ENCODE results near the gene SCYGR7.
"Not testable (repeated sequence)": the region's sequence is repeated elsewhere in the genome, so short reads cannot be mapped to it uniquely, and the experiment has no call there.

The SCYGR7 gene

DNA sequence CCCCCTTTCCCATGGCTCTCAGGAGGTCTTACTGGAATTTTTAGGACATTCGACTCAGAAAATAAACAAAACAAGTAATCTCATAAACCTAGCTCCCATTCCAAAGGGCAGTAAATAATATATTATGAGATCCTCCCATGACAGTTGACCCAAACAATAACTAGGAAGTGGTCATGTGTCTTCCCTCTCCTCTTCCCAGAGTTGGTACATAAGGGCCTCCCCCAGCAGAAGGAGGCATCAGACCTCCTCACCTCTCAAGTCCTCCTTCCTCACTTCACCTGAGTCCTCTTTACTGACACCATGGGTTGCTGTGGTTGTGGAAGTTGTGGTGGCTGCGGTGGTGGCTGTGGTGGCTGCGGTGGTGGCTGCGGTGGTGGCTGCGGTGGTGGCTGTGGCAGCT is at the start of gene SCYGR7:
SCYGR7 (plus strand) TSS at position 301 of the 400 bp plus-strand sequence; CDS start at position 301, 0 bp downstream.
- DNase-seq (ENCODE audit: low read depth), result no peak

GRCh38 chr2:227684258-227684657 is 43.9 kb upstream of the SCYGR7 start:
- no peak for DNase-seq (ENCODE audit: low read depth)

DNA sequence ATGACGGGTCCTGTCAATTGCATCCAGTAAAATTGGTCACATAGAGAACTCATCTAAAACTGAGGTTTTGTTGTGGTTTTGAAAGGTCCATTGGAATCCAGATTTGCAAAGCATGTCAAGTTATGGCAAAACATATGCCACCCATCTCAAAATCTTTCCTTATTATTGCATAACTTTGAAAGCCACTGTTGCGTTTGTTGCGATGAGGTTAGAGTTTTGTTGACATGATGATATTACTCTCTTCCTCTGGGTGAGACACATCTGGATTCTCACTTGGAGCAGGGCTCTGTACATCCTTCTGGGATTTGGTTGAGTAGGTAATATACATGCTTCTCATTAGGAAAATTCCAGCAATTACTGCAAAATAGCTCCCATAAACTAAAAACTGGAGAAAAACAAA is 40.9 kb upstream of the SCYGR7 start:
- no peak for DNase-seq (ENCODE audit: low read depth)

DNA sequence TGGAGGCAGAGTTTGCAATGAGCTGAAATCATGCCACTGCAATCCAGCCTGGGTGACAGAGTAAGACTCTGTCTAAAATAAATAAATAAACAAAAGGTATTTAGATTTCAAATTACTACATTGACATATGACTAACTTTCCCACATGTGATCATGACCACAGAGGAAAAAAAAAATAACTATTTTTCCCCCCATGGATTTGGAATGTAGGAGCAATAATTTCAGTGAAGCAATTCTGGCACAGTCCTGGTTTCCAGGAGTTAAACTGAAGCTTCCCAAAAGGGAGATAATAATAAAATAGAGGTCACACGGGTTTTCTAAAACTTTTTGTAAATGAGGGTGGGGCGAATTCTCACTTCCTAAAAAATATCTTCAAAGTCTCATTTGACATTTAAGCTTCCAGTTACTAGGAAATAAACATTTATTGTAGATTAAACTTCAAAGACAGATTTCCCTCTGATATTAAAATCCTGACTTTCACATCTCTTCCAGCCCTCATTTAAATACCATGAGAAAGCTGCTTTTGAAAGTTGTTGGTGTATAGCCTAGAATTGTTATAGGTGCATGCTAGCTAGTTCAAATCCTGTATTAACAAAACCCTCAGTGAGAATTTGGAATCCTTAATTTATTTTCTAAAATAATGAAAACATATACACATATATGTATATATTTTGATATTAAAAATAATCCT is 31.0 kb upstream of the SCYGR7 start:
- DNase-seq (ENCODE audit: low read depth), result no peak

GRCh38 chr2:227701556-227701955 is 26.6 kb upstream of the SCYGR7 start:
- no peak for DNase-seq (ENCODE audit: low read depth)

DNA sequence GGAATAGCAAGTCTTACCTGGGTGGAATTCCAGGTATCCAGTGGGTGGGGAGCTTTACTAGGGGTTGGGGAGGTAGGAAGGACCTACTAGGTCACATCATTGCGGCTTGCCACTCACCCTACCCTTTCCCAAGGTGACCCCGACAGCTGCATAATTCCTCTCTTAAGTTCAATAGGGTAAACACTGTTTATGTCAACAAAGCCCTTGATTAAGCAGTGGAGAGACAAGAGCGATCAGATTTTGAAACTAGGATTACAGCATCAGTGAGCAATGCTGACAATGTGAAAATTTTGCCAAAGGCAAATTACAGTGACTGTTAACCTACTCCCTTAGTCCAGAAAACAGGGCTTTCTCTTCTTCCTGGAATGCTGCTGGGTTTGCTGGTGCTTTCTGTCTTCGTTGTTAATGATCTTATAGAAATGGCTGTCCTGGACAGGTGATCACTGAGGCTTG is 24.8 kb upstream of the SCYGR7 start:
- DNase-seq (ENCODE audit: low read depth), result no peak

- no peak for DNase-seq (ENCODE audit: low read depth)
Measured at GRCh38 chr2:227703961-227704360, 24.2 kb upstream of the SCYGR7 start.

DNA sequence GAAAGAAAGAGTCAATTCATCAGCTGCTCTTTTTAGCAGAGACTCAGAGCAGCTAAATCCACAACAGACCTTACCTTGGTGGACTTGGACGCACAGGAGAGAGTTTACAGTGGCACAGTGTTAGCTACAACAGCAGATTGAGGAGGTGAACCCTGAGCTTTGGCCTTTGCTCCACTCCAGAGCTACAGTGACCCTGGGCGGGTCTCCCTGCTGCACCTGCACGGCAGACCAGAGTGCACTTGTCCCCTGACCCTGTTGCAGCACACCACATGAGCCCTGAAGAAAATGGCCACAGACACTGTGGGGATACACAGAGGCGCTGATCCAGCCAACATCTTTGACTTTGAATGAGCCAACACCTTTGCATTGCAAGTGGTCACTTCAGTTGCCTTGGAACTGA is 21.3 kb upstream of the SCYGR7 start:
- DNase-seq (ENCODE audit: low read depth), result no peak

- no peak for DNase-seq (ENCODE audit: low read depth)
Measured at GRCh38 chr2:227707390-227707789, 20.7 kb upstream of the SCYGR7 start.

- DNase-seq (ENCODE audit: low read depth), result no peak
Measured at GRCh38 chr2:227710986-227711385, 17.1 kb upstream of the SCYGR7 start.

DNA sequence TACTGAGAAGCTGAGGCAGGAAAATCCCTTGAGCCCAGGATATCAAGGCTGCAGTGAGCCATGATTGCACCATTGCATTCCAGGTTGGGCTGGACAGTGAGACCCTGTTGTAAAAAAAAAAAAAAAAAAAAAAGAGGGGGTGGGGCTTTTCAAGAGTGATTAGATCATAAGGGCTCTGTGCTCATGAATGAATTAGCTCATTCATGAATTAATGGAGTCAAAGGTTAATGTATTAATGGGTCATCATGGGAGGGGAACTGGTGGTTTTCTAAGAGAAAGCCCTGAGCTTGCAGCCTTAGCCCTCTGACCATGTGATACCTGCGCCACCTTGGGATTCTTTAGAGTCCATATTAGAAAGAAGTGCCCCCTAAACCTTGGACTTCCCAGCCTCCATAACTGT is 14.8 kb upstream of the SCYGR7 start:
- no peak for DNase-seq (ENCODE audit: low read depth)

GRCh38 chr2:227716501-227716900 is 11.6 kb upstream of the SCYGR7 start:
- DNase-seq (ENCODE audit: low read depth), result no peak

DNA sequence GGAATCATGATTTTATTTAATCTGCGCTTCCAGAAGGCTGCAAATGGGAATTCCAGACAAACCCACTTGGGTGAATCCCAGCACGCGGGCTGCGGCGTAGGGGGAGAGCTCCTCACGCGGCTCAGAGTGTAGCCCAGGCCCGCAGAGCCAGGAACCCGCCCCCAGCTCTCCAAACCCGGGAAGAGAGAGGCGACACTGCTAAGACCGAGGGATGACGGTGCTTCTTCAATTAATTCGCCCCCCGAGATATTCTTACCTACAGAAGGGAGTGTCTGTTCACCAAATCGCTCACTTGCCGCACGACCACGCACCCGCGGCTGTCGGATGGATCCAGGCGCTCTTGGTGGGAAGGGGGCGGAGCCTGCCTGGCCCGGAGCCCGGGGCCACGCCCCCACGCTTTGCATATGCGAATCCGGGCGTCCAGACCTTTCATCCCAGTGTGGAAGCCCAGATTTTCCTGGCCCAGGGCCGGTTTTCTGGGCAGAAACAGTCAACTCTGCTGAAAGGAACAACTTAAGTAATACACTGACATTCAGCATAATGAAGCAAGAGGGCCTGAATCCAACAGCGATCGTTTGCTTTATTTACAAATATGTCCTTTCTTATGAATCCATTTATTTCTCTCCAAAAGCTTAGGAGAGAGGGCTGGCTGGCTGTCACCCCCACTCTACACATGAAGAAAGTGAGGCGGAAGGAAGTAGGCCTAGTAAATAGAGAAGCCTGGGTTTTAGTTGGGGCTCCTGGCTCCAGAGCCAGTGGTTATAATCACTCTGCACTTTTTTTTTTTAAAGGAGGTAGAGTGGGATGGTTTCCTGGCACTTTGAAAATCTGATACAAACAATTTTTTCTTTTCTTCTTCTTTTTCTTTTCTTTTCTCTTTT is 10.2 kb upstream of the SCYGR7 start, which contains the start of gene SLC19A3:
SLC19A3 (minus strand) TSS at position 342 of the 881 bp plus-strand sequence. CDS start 15,710 bp downstream, outside the sequence.
- DNase-seq (ENCODE audit: low read depth), result no peak

- no peak for DNase-seq (ENCODE audit: low read depth)
Measured at GRCh38 chr2:227719641-227720040, 8.5 kb upstream of the SCYGR7 start.

GRCh38 chr2:227720680-227721079 is 7.5 kb upstream of the SCYGR7 start:
- no peak for DNase-seq (ENCODE audit: low read depth)

DNA sequence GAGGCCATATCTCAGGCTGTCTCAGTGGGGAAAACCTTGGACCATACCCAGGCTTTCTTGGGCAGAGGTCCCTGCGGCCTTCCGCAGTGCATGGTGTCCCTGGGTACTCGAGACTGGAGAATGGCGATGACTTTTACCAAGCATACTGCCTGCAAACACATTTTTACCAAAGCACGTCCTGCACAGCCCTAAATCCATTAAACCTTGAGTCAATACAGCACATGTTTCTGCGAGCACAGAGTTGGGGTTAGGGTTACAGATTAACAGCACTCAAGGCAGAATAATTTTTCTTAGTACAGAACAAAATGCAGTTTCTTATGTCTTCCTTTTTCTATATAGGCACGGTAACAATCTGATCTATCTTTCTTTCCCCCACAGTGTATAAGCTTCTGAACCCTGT is 5.3 kb upstream of the SCYGR7 start:
- not testable (repeated sequence) for DNase-seq (ENCODE audit: low read depth)

DNA sequence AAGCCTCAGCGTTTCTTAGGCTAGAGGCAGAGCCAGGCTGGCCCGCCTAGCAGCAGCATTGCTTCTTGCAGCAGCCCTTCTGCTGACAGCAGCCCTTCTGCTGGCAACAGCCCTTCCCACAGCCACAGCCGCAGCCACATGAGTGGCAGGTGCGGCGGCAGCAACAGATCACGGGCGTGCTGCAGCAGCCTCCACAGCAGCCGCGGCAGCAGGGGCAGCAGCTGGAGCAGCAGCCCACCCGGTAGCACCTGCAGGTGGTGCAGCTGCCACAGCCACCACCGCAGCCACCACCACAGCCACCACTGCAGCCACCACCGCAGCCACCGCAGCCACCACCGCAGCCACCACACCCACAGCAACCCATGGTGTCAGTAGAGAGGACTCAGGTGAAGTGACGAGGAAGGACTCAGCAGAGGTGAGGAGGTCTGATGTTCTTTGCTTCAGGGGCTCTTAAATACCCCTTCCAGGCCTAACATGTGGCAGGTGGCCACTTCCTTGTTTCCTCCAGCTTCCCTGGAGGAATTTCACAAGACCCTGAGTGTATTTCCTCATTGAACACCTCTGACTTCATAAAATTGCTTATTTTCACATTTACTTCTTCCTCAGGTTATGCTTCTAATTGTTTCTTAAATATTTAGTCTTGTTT is 3.6 kb upstream of the SCYGR7 start, which contains the start of gene SCYGR6:
SCYGR6 (minus strand) TSS at position 364 of the 646 bp plus-strand sequence; CDS start at position 364, 0 bp downstream.
- no peak for DNase-seq (ENCODE audit: low read depth)

DNA sequence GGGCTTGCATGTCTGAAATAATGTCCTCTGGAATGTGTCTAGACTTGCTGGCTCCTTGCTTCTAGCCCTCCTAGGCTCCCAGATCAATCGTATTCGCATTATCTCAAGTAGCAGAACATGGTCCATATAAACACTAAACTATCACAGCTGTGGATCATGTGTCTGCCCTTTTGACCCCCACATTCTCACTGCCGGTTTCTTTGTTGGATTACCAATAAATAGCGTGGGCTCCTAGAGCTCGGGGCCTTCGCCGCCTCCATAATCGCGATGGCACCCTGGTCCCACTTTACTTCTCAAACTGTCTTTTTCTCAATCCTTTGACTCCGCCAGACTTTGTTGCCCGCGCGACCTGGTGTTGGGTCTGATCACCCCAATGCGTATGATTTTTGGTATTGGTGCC is 11.2 kb downstream of the SCYGR7 start:
- DNase-seq (ENCODE audit: low read depth), result no peak

GRCh38 chr2:227740705-227741104 is 12.6 kb downstream of the SCYGR7 start:
- not testable (repeated sequence) for DNase-seq (ENCODE audit: low read depth)

GRCh38 chr2:227745594-227745993 is 17.5 kb downstream of the SCYGR7 start, which contains the start of gene SCYGR8:
SCYGR8 (plus strand) TSS chr2:227745894; CDS start chr2:227745894, 0 bp downstream.
- no peak for DNase-seq (ENCODE audit: low read depth)

- DNase-seq (ENCODE audit: low read depth), result no peak
Measured at GRCh38 chr2:227748079-227748478, 19.9 kb downstream of the SCYGR7 start.

DNA sequence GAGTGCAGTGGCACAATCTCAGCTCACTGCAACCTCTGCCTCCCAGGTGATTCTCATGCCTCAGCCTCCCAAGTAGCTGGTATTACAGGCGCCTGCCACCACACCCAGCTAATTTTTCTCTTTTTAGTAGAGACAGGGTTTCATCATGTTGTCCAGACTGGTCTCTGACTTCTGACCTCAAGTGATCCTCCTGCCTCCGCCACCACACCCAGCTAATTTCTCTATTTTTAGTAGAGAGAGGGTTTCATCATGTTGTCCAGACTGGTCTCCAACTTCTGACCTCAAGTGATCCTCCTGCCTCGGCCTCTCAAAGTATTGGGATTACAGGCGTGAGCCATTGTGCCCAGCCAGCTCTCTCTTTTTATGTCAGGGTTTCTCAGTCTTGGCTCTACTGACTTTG is 28.1 kb downstream of the SCYGR7 start:
- DNase-seq (ENCODE audit: low read depth), result not testable (repeated sequence)
